Neural crest cell (in vitro differentiated cells): ENCODE results near the gene ALOXE3. TPM values are rescaled to one million over a fixed set of nuclear protein-coding genes. Genes with fewer than 3 reads are reported as not detected.
A peak's percentile ranks its signal among the peaks of the same experiment; 100 is the strongest.

Experiments
- DNase-seq: peaks from one replicate; pipeline ENCODE4 v3.0.0; 2021; ENCODE audit warnings: low read depth, mixed read lengths, low spot score
- H3K27ac Mint-ChIP-seq: one replicate; pipeline ENCODE4 v1.8.0; 2021; ENCODE audit warnings: mild to moderate bottlenecking, mixed read lengths; ENCODE audit not compliant: unreplicated experiment
- H3K27me3 Mint-ChIP-seq: 2 replicates; pipeline ENCODE4 v1.8.0; 2021; ENCODE audit warnings: low read depth, mild to moderate bottlenecking, mixed read lengths
- H3K36me3 Mint-ChIP-seq: 2 replicates; pipeline ENCODE4 v1.8.0; 2021; ENCODE audit warnings: low read depth, mild to moderate bottlenecking, mixed read lengths
- H3K4me1 Mint-ChIP-seq: 2 replicates; pipeline ENCODE4 v1.8.0; 2021; ENCODE audit warnings: mixed read lengths
- H3K4me3 Mint-ChIP-seq: one replicate; pipeline ENCODE4 v1.8.0; 2021; ENCODE audit warnings: mild to moderate bottlenecking, mixed read lengths
- H3K9me3 Mint-ChIP-seq: 2 replicates; pipeline ENCODE4 v1.8.0; 2021; ENCODE audit warnings: mixed read lengths
- total RNA-seq: library from RNA; stranded (reverse); gene quantifications from 2 replicates; pipeline ENCODE4 v1.2.1, GENCODE V29; 2021
- TF ChIP-seq, protein P1 (sequence below): fragments of 200-600 bp; sonication (generic); conservative IDR thresholded peaks from 2 replicates; pipeline ENCODE4 v1.5.0; 2021; ENCODE audit warnings: antibody characterized with exemption, mild to moderate bottlenecking

ALOXE3 gene
- total RNA-seq, 1 donor from 2014 or later, result not detected

DNA sequence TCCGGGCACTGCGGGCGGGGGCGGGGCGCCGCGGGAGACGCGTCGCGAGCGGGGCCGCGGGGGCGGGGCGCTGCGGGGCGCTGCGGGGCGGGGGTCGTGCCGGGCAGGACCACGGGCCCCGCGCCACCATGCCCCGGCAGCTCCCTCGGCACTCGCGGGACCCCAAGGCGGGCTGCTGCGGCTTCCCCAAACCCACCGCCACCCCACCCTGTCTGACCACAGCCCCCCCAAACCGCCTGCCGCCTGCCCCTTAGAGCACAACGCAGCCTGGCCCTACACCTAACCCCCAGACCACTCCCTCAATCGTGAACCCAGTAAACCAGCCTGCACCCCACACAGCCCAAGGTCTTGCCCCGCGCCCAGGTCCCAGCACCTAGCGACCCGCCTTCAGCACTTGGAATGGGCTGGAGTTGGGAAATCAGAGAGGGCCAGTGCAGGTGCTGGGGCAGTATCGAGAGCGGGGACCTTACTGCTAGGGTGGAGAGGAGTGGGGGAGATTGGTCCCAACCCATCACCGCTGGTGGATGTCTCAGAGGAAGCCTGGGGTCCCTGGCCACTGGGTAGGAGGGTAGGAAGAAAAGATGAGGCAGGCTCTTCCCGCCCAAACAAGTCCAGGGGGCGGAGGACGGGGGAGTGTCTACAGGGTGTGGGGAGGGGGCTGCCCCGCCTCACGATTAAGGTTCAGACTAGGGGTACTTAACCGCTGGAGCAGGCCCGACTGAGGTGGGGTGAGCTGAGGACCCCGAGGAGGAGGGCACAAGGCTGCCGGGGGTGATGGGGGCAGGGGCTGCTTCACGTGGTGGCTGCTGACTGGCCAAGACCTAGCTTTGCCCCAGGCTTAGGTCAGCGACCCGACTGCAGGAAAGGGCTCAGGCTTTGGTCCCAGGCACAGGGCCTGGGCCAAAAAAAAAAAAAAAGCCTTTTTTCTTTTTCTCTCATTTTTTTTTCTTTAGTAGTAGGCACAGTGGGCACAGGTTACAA is 45.0 kb upstream of the ALOXE3 start:
- peak overlapping the region; percentile 98 for H3K27ac Mint-ChIP-seq
- H3K36me3 Mint-ChIP-seq, result peaks cover 12% of the 10 kb centered on the region
- H3K4me1 Mint-ChIP-seq, result peaks cover 50% of the 10 kb centered on the region
- H3K4me3 Mint-ChIP-seq, result peak overlapping the region; percentile 92
- TF ChIP-seq, protein P1, sequence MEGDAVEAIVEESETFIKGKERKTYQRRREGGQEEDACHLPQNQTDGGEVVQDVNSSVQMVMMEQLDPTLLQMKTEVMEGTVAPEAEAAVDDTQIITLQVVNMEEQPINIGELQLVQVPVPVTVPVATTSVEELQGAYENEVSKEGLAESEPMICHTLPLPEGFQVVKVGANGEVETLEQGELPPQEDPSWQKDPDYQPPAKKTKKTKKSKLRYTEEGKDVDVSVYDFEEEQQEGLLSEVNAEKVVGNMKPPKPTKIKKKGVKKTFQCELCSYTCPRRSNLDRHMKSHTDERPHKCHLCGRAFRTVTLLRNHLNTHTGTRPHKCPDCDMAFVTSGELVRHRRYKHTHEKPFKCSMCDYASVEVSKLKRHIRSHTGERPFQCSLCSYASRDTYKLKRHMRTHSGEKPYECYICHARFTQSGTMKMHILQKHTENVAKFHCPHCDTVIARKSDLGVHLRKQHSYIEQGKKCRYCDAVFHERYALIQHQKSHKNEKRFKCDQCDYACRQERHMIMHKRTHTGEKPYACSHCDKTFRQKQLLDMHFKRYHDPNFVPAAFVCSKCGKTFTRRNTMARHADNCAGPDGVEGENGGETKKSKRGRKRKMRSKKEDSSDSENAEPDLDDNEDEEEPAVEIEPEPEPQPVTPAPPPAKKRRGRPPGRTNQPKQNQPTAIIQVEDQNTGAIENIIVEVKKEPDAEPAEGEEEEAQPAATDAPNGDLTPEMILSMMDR, result no peak
- no peaks in the 10 kb centered on the region for H3K9me3 Mint-ChIP-seq
- DNase-seq, result no peak
- H3K27me3 Mint-ChIP-seq, result peaks cover 2% of the 10 kb centered on the region

DNA sequence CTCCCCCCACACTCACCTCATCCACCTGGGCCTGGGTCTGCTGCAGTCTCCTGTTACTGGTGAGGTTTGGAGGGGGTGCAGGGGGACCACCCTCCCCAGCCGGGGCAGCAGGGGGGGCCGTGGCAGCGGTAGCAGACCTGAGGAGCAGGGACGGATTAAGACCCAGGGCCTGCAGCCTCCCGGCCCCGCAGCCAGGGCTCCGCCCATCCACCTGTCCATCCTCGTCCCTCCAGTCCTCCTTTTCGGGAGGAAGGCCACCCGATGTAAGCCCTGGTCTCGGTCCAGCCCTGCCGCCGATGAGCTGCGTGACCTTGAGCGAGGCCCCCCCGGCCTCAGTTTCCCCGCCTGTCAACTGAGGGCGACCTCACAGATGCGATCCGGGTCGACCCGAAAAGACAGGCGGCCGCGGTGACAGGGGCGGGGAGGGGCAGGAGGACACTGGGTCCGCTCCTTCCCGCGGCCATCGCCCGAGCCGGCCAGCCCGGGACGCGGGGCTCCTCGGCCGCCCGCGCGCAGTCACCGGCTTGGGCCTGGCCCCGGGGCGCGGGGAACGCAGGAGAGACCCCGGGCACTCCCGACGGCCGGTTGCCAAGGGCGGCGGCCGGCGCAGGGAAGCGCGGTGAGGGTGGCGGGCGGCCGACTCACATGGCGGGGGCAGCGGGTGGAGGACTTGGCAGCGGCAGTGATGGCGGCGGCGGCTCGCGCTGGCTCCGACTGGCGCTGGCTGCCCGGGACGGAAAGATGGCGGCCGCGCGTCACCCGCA is 44.1 kb upstream of the ALOXE3 start, which contains the start of gene VAMP2:
VAMP2 (minus strand) TSS at position 716 of the 764 bp plus-strand sequence; CDS start at position 647, 69 bp downstream.
- TF ChIP-seq, protein P1, result no peak
- Mint-ChIP-seq H3K9me3 (no peaks in the 10 kb centered on the region), H3K27me3 (peaks cover 2% of the 10 kb centered on the region), H3K4me1 (peaks cover 47% of the 10 kb centered on the region), H3K27ac (peak within 1 kb of the TSS; percentile 98), H3K4me3 (peak within 1 kb of the TSS; percentile 92), H3K36me3 (peaks cover 12% of the 10 kb centered on the region)
- DNase-seq, result peak; percentile 72

DNA sequence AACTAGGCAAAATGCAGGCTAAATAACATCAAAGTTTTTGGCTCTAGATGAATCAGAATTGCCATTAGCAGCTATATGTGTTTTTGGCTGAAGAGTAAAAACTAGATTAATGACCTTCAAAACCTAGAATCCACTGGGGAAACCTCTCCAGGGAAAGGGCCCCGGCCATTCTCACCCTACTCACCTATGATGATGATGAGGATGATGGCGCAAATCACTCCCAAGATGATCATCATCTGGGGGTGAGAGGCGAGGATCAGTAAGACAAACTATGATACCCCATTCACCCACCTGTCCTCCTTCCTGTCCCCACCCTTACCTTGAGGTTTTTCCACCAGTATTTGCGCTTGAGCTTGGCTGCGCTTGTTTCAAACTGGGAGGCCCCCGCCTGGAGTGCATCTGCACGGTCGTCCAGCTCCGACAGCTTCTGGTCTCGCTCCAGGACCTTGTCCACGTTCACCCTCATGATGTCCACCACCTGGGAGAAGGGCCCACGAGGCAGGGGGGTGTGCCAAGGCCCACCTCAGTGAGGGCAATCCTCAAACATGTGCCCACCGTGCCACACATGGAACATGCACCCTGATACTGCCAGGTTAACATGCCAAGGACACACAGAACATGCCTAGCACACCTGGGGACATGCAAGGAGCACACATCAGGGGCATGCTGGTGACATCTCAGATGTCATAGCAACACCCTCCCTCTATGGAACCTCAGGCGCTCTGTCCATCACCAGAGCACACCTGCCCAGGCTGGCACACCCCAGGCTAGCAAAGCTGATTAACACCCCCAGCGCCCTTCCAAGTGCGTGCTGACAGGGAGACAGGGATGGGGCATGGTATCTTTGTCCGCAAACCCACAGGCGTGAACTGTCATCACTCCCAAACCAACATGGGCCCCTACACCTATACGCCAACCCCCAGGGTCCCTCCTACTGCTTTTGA is 43.2 kb upstream of the ALOXE3 start:
- TF ChIP-seq, protein P1, result no peak
- DNase-seq, result no peak
- Mint-ChIP-seq H3K4me3 (peak overlapping the region; percentile 80), H3K4me1 (peaks cover 46% of the 10 kb centered on the region), H3K36me3 (peaks cover 12% of the 10 kb centered on the region), H3K27me3 (peaks cover 2% of the 10 kb centered on the region), H3K27ac (peak overlapping the region; percentile 62), H3K9me3 (no peaks in the 10 kb centered on the region)

DNA sequence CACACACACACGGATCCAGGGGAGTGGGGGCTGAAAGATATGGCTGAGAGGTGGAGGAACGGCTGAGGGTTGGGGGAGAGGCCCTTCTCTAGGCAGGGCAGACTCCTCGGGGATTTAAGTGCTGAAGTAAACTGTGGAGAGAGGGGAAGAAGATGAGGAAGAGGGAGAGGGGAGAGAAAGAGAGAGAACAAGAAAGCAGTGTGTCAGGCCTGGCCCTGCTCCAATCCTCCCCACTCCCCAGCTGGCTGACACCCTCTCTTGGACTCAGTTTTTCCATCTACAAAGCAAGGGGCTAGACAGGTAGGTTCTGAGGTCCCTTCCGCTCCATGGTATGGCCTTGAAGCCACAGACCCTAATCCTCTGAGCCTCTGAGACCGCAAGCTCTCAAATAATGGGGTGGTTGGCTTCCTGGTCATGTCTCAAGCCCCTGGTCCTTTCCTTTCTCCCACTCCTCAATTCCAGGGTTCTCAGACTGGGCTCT is 42.5 kb upstream of the ALOXE3 start:
- Mint-ChIP-seq H3K36me3 (peaks cover 12% of the 10 kb centered on the region), H3K4me3 (peak overlapping the region; percentile 80), H3K9me3 (no peaks in the 10 kb centered on the region)

More for the DNA sequence above, 42.5 kb upstream of the ALOXE3 start:
- Mint-ChIP-seq H3K27ac (no peak overlapping the region), H3K4me1 (peaks cover 46% of the 10 kb centered on the region), H3K27me3 (peaks cover 2% of the 10 kb centered on the region)
- no peak for DNase-seq
- TF ChIP-seq, protein P1, result no peak
